DOHH2 (cell line): ENCODE data around the gene LDLRAD2.

Source experiments
- H3F3A ChIP-seq: fragments of 200-600 bp; sonication (generic), shearing (Covaris generic); 2 replicates; pipeline ENCODE4 v1.6.0; 2016; ENCODE audit warnings: antibody characterized with exemption, mild to moderate bottlenecking; ENCODE audit not compliant: control insufficient read depth, insufficient read depth
- H3K27ac ChIP-seq: fragments of 200-600 bp; sonication (generic); 2 replicates; pipeline ENCODE4 v1.5.1; 2014; ENCODE audit warnings: low read depth, mild to moderate bottlenecking, low read length, moderate library complexity
- H3K27me3 ChIP-seq: fragments of 200-600 bp; sonication (generic); 2 replicates; pipeline ENCODE4 v1.6.1; 2014; ENCODE audit warnings: mild to moderate bottlenecking, low read length, mixed read lengths; ENCODE audit not compliant: control insufficient read depth
- H3K36me3 ChIP-seq: fragments of 200-600 bp; sonication (generic); 2 replicates; pipeline ENCODE4 v1.6.1; 2014; ENCODE audit warnings: mild to moderate bottlenecking, low read length, moderate library complexity, mixed read lengths; ENCODE audit not compliant: control insufficient read depth
- H3K4me1 ChIP-seq: fragments of 200-600 bp; sonication (generic); 2 replicates; pipeline ENCODE4 v1.6.1; 2014; ENCODE audit warnings: mild to moderate bottlenecking, low read length, mixed read lengths; ENCODE audit not compliant: control insufficient read depth
- H3K4me2 ChIP-seq: fragments of 200-600 bp; sonication (generic); 2 replicates; pipeline ENCODE4 v1.6.0; 2014; ENCODE audit warnings: mild to moderate bottlenecking, low read length, moderate library complexity
- H3K4me3 ChIP-seq: fragments of 200-600 bp; sonication (generic); 2 replicates; pipeline ENCODE4 v1.5.1; 2014; ENCODE audit warnings: mild to moderate bottlenecking, low read length, mixed read lengths
- H3K79me2 ChIP-seq: fragments of 200-600 bp; sonication (generic); 2 replicates; pipeline ENCODE4 v1.6.1; 2014; ENCODE audit warnings: mild to moderate bottlenecking, low read length, mixed read lengths; ENCODE audit not compliant: control insufficient read depth
- H3K9me2 ChIP-seq: fragments of 200-600 bp; sonication (generic); replicated peaks from 2 replicates; pipeline ENCODE4 v1.6.1; 2014; ENCODE audit warnings: mild to moderate bottlenecking, low read length, mixed read lengths; ENCODE audit not compliant: control insufficient read depth
- H3K9me3 ChIP-seq: fragments of 200-600 bp; sonication (generic); 2 replicates; pipeline ENCODE4 v1.6.1; 2014; ENCODE audit warnings: antibody characterized with exemption, low read length, mixed read lengths; ENCODE audit not compliant: control insufficient read depth, insufficient read depth
- H4K20me1 ChIP-seq: fragments of 200-600 bp; sonication (generic); 2 replicates; pipeline ENCODE4 v1.6.0; 2014; ENCODE audit warnings: low read depth, mild to moderate bottlenecking, antibody characterized with exemption, low read length, moderate library complexity; ENCODE audit not compliant: control insufficient read depth, insufficient read depth
- CTCF ChIP-seq: fragments of 200-600 bp; sonication (generic); IDR thresholded peaks from one replicate; pipeline ENCODE4 v1.5.1; 2014; ENCODE audit warnings: antibody characterized with exemption, mild to moderate bottlenecking, low read depth, low read length; ENCODE audit not compliant: poor library complexity, severe bottlenecking
- EZH2phosphoT487 ChIP-seq: fragments of 200-600 bp; sonication (generic); IDR thresholded peaks from 2 replicates; pipeline ENCODE4 v1.6.1; 2017; ENCODE audit warnings: borderline replicate concordance, mild to moderate bottlenecking, antibody characterized with exemption, low read length, moderate library complexity, mixed read lengths

Gene LDLRAD2

DNA sequence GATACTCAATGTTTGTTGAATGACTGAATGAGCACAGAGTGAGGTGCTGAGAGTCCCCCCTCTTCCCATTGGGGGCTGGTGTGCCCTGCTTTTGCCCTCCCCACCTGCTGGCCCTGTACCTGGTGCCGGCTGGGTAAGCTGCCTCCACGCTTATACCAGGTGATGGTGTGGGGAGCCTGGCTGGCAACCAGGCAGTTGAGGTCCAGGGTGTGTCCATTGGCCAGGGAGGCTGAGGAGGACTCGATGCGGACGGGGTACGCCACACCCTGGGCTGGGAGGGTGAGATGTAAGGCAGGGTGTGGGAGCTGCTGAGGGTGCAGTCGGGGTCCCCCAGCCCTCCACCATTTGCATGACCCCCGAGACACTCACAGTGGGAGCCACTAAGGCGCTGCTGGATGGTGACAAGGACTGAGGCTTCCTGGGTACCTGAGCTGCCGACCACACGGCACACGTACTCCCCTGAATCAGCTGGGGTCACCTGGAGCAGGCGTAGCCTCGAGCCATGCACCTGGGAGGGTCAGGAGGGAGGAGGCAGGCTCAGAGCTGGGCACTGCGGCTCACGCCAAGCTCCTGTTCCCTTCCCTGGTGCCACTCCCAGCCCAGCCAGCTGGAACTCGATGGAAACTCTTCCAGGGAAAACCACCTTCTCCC, 36.6 kb downstream of the LDLRAD2 start:
- no peak overlapping the region for H3K4me2 ChIP-seq
- no peaks in the 10 kb centered on the region for H3K79me2 ChIP-seq
- no peaks in the 10 kb centered on the region for H3K4me1 ChIP-seq
- H3K4me3 ChIP-seq, result no peak overlapping the region
- TF ChIP-seq EZH2phosphoT487, result no peak
- TF ChIP-seq CTCF, result no peak
- no peaks in the 10 kb centered on the region for H3K27me3 ChIP-seq
- H3F3A ChIP-seq, result no peaks in the 10 kb centered on the region
- H3K36me3 ChIP-seq, result no peaks in the 10 kb centered on the region
- no peaks in the 10 kb centered on the region for H3K9me2 ChIP-seq
- H3K27ac ChIP-seq, result no peak overlapping the region
- H4K20me1 ChIP-seq, result no peaks in the 10 kb centered on the region
- H3K9me3 ChIP-seq, result no peaks in the 10 kb centered on the region

- Histone ChIP-seq H3K9me3 (no peaks in the 10 kb centered on the region), H3K79me2 (no peaks in the 10 kb centered on the region), H3K4me3 (no peak overlapping the region), H3K9me2 (no peaks in the 10 kb centered on the region), H3K4me2 (no peak overlapping the region), H3K27me3 (no peaks in the 10 kb centered on the region), H3K4me1 (no peaks in the 10 kb centered on the region), H3F3A (no peaks in the 10 kb centered on the region), H3K27ac (no peak overlapping the region), H3K36me3 (no peaks in the 10 kb centered on the region), H4K20me1 (no peaks in the 10 kb centered on the region)
- TF ChIP-seq CTCF (no peak), EZH2phosphoT487 (no peak)
These were observed 38.0 kb downstream of the LDLRAD2 start for GRCh38 chr1:21849909-21850576.

- Histone ChIP-seq H3K36me3 (no peaks in the 10 kb centered on the region), H3K9me2 (no peaks in the 10 kb centered on the region), H4K20me1 (no peaks in the 10 kb centered on the region), H3K79me2 (no peaks in the 10 kb centered on the region), H3K4me1 (no peaks in the 10 kb centered on the region), H3K27ac (no peak overlapping the region), H3K9me3 (no peaks in the 10 kb centered on the region), H3K27me3 (no peaks in the 10 kb centered on the region), H3F3A (no peaks in the 10 kb centered on the region), H3K4me3 (no peak overlapping the region), H3K4me2 (no peak overlapping the region)
- TF ChIP-seq EZH2phosphoT487 (no peak), CTCF (no peak)
These were observed 39.6 kb downstream of the LDLRAD2 start for GRCh38 chr1:21851430-21852250.
